ENCODE measurements around the gene PTPRD. TPM values are rescaled to one million over a fixed set of nuclear protein-coding genes. Genes with fewer than 3 reads are reported as not detected.
"Not testable (repeated sequence)": the region's sequence is repeated elsewhere in the genome, so short reads cannot be mapped to it uniquely, and the experiment has no call there.

PTPRD gene
- total RNA-seq, 1 donor from 2014 or later = 75.7 TPM

GRCh38 chr9:9133526-9133925 is 1479.3 kb downstream of the PTPRD start:
- Histone ChIP-seq H3K27ac (ENCODE audit: low read depth, low read length) (no peak overlapping the region), H3K9me3 (ENCODE audit: control insufficient read depth in 3 of 3, low read length in 3 of 3) (no peaks in the 10 kb centered on the region), H3K9ac (ENCODE audit: low read depth in 1 of 3, low read length in 3 of 3) (no peak overlapping the region), H3K36me3 (ENCODE audit: control insufficient read depth in 3 of 3, insufficient read depth in 3 of 3, low read length in 3 of 3) (no peaks in the 10 kb centered on the region), H3K27me3 (ENCODE audit: control insufficient read depth in 3 of 3, insufficient read depth in 3 of 3, low read length in 3 of 3) (no peaks in the 10 kb centered on the region), H3K4me3 (ENCODE audit: low read length in 3 of 3) (no peak overlapping the region), H3K4me1 (ENCODE audit: control insufficient read depth in 3 of 3, insufficient read depth in 3 of 3, low read length in 3 of 3) (no peaks in the 10 kb centered on the region)

- Histone ChIP-seq H3K4me3 (ENCODE audit: low read length in 3 of 3) (no peak overlapping the region), H3K9me3 (ENCODE audit: control insufficient read depth in 3 of 3, low read length in 3 of 3) (no peaks in the 10 kb centered on the region), H3K27ac (ENCODE audit: low read depth, low read length) (no peak overlapping the region), H3K36me3 (ENCODE audit: control insufficient read depth in 3 of 3, insufficient read depth in 3 of 3, low read length in 3 of 3) (no peaks in the 10 kb centered on the region), H3K9ac (ENCODE audit: low read depth in 1 of 3, low read length in 3 of 3) (no peak overlapping the region), H3K4me1 (ENCODE audit: control insufficient read depth in 3 of 3, insufficient read depth in 3 of 3, low read length in 3 of 3) (no peaks in the 10 kb centered on the region), H3K27me3 (ENCODE audit: control insufficient read depth in 3 of 3, insufficient read depth in 3 of 3, low read length in 3 of 3) (no peaks in the 10 kb centered on the region)
These were observed 1488.2 kb downstream of the PTPRD start for GRCh38 chr9:9124616-9125015.

- no peaks in the 10 kb centered on the region for H3K9me3 ChIP-seq (ENCODE audit: control insufficient read depth in 3 of 3, low read length in 3 of 3)
- no peaks in the 10 kb centered on the region for H3K4me1 ChIP-seq (ENCODE audit: control insufficient read depth in 3 of 3, insufficient read depth in 3 of 3, low read length in 3 of 3)
- no peak overlapping the region for H3K4me3 ChIP-seq (ENCODE audit: low read length in 3 of 3)
- H3K27me3 ChIP-seq (ENCODE audit: control insufficient read depth in 3 of 3, insufficient read depth in 3 of 3, low read length in 3 of 3) = no peaks in the 10 kb centered on the region
- no peak overlapping the region for H3K9ac ChIP-seq (ENCODE audit: low read depth in 1 of 3, low read length in 3 of 3)
- H3K36me3 ChIP-seq (ENCODE audit: control insufficient read depth in 3 of 3, insufficient read depth in 3 of 3, low read length in 3 of 3) = no peaks in the 10 kb centered on the region
- no peak overlapping the region for H3K27ac ChIP-seq (ENCODE audit: low read depth, low read length)
These were observed 1490.4 kb downstream of the PTPRD start for GRCh38 chr9:9122230-9122875.

GRCh38 chr9:9117866-9118265 is 1494.9 kb downstream of the PTPRD start:
- H3K4me3 ChIP-seq (ENCODE audit: low read length in 3 of 3) = no peak overlapping the region
- H3K9ac ChIP-seq (ENCODE audit: low read depth in 1 of 3, low read length in 3 of 3) = no peak overlapping the region
- no peaks in the 10 kb centered on the region for H3K4me1 ChIP-seq (ENCODE audit: control insufficient read depth in 3 of 3, insufficient read depth in 3 of 3, low read length in 3 of 3)
- no peak overlapping the region for H3K27ac ChIP-seq (ENCODE audit: low read depth, low read length)
- H3K36me3 ChIP-seq (ENCODE audit: control insufficient read depth in 3 of 3, insufficient read depth in 3 of 3, low read length in 3 of 3) = no peaks in the 10 kb centered on the region
- H3K9me3 ChIP-seq (ENCODE audit: control insufficient read depth in 3 of 3, low read length in 3 of 3) = no peaks in the 10 kb centered on the region
- no peaks in the 10 kb centered on the region for H3K27me3 ChIP-seq (ENCODE audit: control insufficient read depth in 3 of 3, insufficient read depth in 3 of 3, low read length in 3 of 3)

GRCh38 chr9:9112001-9112720 is 1500.6 kb downstream of the PTPRD start:
- Histone ChIP-seq H3K9me3 (ENCODE audit: control insufficient read depth in 3 of 3, low read length in 3 of 3) (no peaks in the 10 kb centered on the region), H3K4me1 (ENCODE audit: control insufficient read depth in 3 of 3, insufficient read depth in 3 of 3, low read length in 3 of 3) (no peaks in the 10 kb centered on the region), H3K36me3 (ENCODE audit: control insufficient read depth in 3 of 3, insufficient read depth in 3 of 3, low read length in 3 of 3) (no peaks in the 10 kb centered on the region), H3K27ac (ENCODE audit: low read depth, low read length) (no peak overlapping the region), H3K27me3 (ENCODE audit: control insufficient read depth in 3 of 3, insufficient read depth in 3 of 3, low read length in 3 of 3) (no peaks in the 10 kb centered on the region), H3K4me3 (ENCODE audit: low read length in 3 of 3) (no peak overlapping the region), H3K9ac (ENCODE audit: low read depth in 1 of 3, low read length in 3 of 3) (no peak overlapping the region)

GRCh38 chr9:9108641-9109040 is 1504.2 kb downstream of the PTPRD start:
- Histone ChIP-seq H3K27ac (ENCODE audit: low read depth, low read length) (no peak overlapping the region), H3K9me3 (ENCODE audit: control insufficient read depth in 3 of 3, low read length in 3 of 3) (no peaks in the 10 kb centered on the region), H3K4me1 (ENCODE audit: control insufficient read depth in 3 of 3, insufficient read depth in 3 of 3, low read length in 3 of 3) (no peaks in the 10 kb centered on the region), H3K27me3 (ENCODE audit: control insufficient read depth in 3 of 3, insufficient read depth in 3 of 3, low read length in 3 of 3) (no peaks in the 10 kb centered on the region), H3K4me3 (ENCODE audit: low read length in 3 of 3) (no peak overlapping the region), H3K9ac (ENCODE audit: low read depth in 1 of 3, low read length in 3 of 3) (no peak overlapping the region), H3K36me3 (ENCODE audit: control insufficient read depth in 3 of 3, insufficient read depth in 3 of 3, low read length in 3 of 3) (no peaks in the 10 kb centered on the region)

- Histone ChIP-seq H3K27me3 (ENCODE audit: control insufficient read depth in 3 of 3, insufficient read depth in 3 of 3, low read length in 3 of 3) (no peaks in the 10 kb centered on the region), H3K36me3 (ENCODE audit: control insufficient read depth in 3 of 3, insufficient read depth in 3 of 3, low read length in 3 of 3) (no peaks in the 10 kb centered on the region), H3K4me3 (ENCODE audit: low read length in 3 of 3) (no peak overlapping the region), H3K9ac (ENCODE audit: low read depth in 1 of 3, low read length in 3 of 3) (no peak overlapping the region), H3K9me3 (ENCODE audit: control insufficient read depth in 3 of 3, low read length in 3 of 3) (no peaks in the 10 kb centered on the region), H3K4me1 (ENCODE audit: control insufficient read depth in 3 of 3, insufficient read depth in 3 of 3, low read length in 3 of 3) (no peaks in the 10 kb centered on the region), H3K27ac (ENCODE audit: low read depth, low read length) (no peak overlapping the region)
These were observed 1510.5 kb downstream of the PTPRD start for GRCh38 chr9:9102295-9102694.

- Histone ChIP-seq H3K4me1 (ENCODE audit: control insufficient read depth in 3 of 3, insufficient read depth in 3 of 3, low read length in 3 of 3) (no peaks in the 10 kb centered on the region), H3K27ac (ENCODE audit: low read depth, low read length) (no peak overlapping the region), H3K27me3 (ENCODE audit: control insufficient read depth in 3 of 3, insufficient read depth in 3 of 3, low read length in 3 of 3) (no peaks in the 10 kb centered on the region), H3K9ac (ENCODE audit: low read depth in 1 of 3, low read length in 3 of 3) (no peak overlapping the region), H3K4me3 (ENCODE audit: low read length in 3 of 3) (no peak overlapping the region), H3K9me3 (ENCODE audit: control insufficient read depth in 3 of 3, low read length in 3 of 3) (no peaks in the 10 kb centered on the region), H3K36me3 (ENCODE audit: control insufficient read depth in 3 of 3, insufficient read depth in 3 of 3, low read length in 3 of 3) (no peaks in the 10 kb centered on the region)
These were observed 1512.7 kb downstream of the PTPRD start for GRCh38 chr9:9100070-9100469.

GRCh38 chr9:9099646-9100045 is 1513.2 kb downstream of the PTPRD start:
- H3K9me3 ChIP-seq (ENCODE audit: control insufficient read depth in 3 of 3, low read length in 3 of 3) = no peaks in the 10 kb centered on the region
- no peaks in the 10 kb centered on the region for H3K36me3 ChIP-seq (ENCODE audit: control insufficient read depth in 3 of 3, insufficient read depth in 3 of 3, low read length in 3 of 3)
- H3K4me3 ChIP-seq (ENCODE audit: low read length in 3 of 3) = no peak overlapping the region
- H3K9ac ChIP-seq (ENCODE audit: low read depth in 1 of 3, low read length in 3 of 3) = no peak overlapping the region
- no peaks in the 10 kb centered on the region for H3K4me1 ChIP-seq (ENCODE audit: control insufficient read depth in 3 of 3, insufficient read depth in 3 of 3, low read length in 3 of 3)
- no peaks in the 10 kb centered on the region for H3K27me3 ChIP-seq (ENCODE audit: control insufficient read depth in 3 of 3, insufficient read depth in 3 of 3, low read length in 3 of 3)
- no peak overlapping the region for H3K27ac ChIP-seq (ENCODE audit: low read depth, low read length)

GRCh38 chr9:9097254-9097653 is 1515.5 kb downstream of the PTPRD start:
- not testable (repeated sequence) for H3K27ac ChIP-seq (ENCODE audit: low read depth, low read length); H3K9ac ChIP-seq (ENCODE audit: low read depth in 1 of 3, low read length in 3 of 3); H3K4me3 ChIP-seq (ENCODE audit: low read length in 3 of 3); H3K4me1 ChIP-seq (ENCODE audit: control insufficient read depth in 3 of 3, insufficient read depth in 3 of 3, low read length in 3 of 3); H3K36me3 ChIP-seq (ENCODE audit: control insufficient read depth in 3 of 3, insufficient read depth in 3 of 3, low read length in 3 of 3); H3K9me3 ChIP-seq (ENCODE audit: control insufficient read depth in 3 of 3, low read length in 3 of 3); H3K27me3 ChIP-seq (ENCODE audit: control insufficient read depth in 3 of 3, insufficient read depth in 3 of 3, low read length in 3 of 3)
